Skeletal muscle satellite cell (primary cell): Measurements from ENCODE around the gene ABHD14A.
"Not testable (repeated sequence)": the region's sequence is repeated elsewhere in the genome, so short reads cannot be mapped to it uniquely, and the experiment has no call there.

ENCODE experiments used
- H3K27me3 ChIP-seq: 2 replicates; pipeline ENCODE4 v1.7.0; 2013; ENCODE audit warnings: low read length; ENCODE audit not compliant: control insufficient read depth, insufficient read depth
- H3K36me3 ChIP-seq: 2 replicates; pipeline ENCODE4 v1.7.0; 2013; ENCODE audit warnings: mild to moderate bottlenecking, control low read depth, low read length; ENCODE audit not compliant: insufficient read depth
- H3K4me1 ChIP-seq: 2 replicates; pipeline ENCODE4 v1.7.0; 2013; ENCODE audit warnings: low read length; ENCODE audit not compliant: control insufficient read depth, insufficient read depth
- H3K4me2 ChIP-seq: 2 replicates; pipeline ENCODE4 v1.7.0; 2013; ENCODE audit warnings: mild to moderate bottlenecking, low read length
- H3K4me3 ChIP-seq: 2 replicates; pipeline ENCODE4 v1.7.0; 2013; ENCODE audit warnings: low read length
- H3K9ac ChIP-seq: 2 replicates; pipeline ENCODE4 v1.7.0; 2013; ENCODE audit warnings: mild to moderate bottlenecking, low read depth, low read length, moderate library complexity
- H3K9me3 ChIP-seq: replicated peaks from 2 replicates; pipeline ENCODE4 v1.7.0; 2013; ENCODE audit warnings: mild to moderate bottlenecking, control low read depth, low read length

Gene ABHD14A

DNA sequence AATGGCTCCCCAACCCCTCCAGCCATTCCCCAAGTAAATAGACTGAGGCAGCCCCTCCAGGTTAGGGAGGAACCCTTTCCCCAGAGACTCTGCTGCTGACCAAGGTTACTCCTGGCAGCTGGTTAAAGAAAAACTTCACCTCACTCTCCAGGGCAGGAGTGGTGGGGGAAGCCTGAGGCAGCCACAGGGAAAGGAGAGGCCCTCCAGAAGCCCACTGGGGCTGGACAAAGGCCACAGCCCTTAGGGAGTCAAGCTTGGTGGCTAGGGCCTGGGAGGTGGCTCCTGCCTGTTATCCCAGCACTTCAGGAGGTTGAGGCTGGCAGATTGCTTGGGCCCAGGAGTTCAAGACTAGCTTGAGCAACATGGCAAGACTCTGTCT, 9.4 kb downstream of the ABHD14A start:
- H3K4me3 ChIP-seq = peak overlapping the region; percentile 73
- H3K27me3 ChIP-seq = no peaks in the 10 kb centered on the region
- peak overlapping the region; percentile 90 for H3K9ac ChIP-seq
- H3K4me2 ChIP-seq = peak overlapping the region; percentile 92
- H3K36me3 ChIP-seq = no peaks in the 10 kb centered on the region
- peaks cover 21% of the 10 kb centered on the region for H3K4me1 ChIP-seq
- H3K9me3 ChIP-seq = no peaks in the 10 kb centered on the region

DNA sequence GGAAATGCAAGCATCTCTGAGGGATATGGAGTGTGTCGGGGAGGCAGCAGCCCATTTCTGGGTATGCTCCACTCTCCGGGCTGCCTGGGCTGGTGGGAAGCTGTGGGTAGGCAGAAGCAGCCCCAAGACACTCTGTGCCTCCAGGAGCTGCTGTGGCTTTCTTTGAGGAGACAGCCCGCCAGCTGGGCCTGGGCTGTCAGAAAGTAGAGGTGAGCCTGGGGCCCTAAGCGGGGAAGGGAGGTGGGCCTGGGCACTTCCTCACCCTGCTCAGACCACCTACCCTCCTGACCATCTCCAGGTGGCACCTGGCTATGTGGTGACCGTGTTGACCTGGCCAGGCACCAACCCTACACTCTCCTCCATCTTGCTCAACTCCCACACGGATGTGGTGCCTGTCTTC, 10.2 kb downstream of the ABHD14A start:
- H3K9ac ChIP-seq = no peak overlapping the region
- H3K36me3 ChIP-seq = no peaks in the 10 kb centered on the region
- peaks cover 21% of the 10 kb centered on the region for H3K4me1 ChIP-seq
- no peaks in the 10 kb centered on the region for H3K9me3 ChIP-seq
- no peak overlapping the region for H3K4me2 ChIP-seq
- no peaks in the 10 kb centered on the region for H3K27me3 ChIP-seq
- no peak overlapping the region for H3K4me3 ChIP-seq

DNA sequence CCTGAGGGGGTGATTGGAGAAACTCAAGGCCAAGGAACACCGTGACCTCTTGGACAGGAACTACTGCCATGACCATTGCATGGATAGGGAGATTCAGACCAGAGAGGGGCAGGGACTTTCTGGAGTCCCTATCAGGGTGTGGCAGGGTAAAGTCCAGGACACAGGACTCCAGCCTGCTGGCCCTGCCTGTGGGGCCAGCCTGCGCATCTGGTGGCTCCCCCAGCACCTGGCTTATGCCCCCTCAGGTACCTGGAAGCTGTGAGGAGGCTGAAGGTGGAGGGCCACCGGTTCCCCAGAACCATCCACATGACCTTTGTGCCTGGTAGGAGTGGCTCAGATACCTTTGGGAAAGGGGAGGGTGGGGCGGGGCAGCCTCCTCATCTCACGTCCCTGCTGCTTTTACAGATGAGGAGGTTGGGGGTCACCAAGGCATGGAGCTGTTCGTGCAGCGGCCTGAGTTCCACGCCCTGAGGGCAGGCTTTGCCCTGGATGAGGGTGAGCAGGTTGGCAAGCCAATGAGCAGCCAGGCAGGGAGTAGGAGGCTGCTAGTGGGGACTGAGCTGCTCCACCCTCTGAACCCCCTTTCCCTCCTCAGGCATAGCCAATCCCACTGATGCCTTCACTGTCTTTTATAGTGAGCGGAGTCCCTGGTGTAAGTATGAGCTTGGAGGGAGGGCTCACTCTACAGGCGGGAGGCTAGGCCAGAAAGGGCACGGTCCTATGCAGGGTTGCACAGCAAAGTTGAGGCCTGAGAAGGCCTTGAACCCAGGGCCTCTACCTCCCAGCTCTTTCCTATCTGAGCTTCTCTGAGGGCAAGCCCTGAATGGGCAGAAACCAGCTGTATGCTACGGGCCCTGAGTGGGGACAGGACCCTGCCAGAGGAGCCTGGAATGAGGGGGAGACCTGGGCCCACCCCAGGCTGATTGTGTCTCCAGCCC, 11.4 kb downstream of the ABHD14A start:
- peaks cover 21% of the 10 kb centered on the region for H3K4me1 ChIP-seq
- no peaks in the 10 kb centered on the region for H3K9me3 ChIP-seq
- H3K4me2 ChIP-seq = no peak overlapping the region
- no peak overlapping the region for H3K9ac ChIP-seq
- no peak overlapping the region for H3K4me3 ChIP-seq
- H3K27me3 ChIP-seq = no peaks in the 10 kb centered on the region
- peaks cover 1% of the 10 kb centered on the region for H3K36me3 ChIP-seq

DNA sequence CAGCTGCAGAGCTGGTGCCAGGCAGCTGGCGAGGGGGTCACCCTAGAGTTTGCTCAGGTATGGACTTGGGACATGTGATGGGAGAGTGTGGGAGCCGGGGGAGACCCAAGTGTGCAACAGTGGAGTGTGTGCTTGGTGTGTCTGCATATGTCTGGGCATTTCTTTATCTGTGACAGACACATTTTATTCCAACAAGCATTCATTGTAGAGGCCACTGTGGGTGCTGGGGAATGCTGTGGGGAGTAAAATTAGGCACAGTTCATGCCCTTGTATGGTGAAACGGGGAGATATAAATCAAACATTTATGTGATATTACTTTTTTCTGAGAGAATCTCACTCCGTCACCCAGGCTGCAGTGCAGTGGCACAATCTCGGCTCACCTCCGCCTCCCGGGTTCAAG, 12.7 kb downstream of the ABHD14A start:
- Histone ChIP-seq H3K9ac (no peak overlapping the region), H3K27me3 (no peaks in the 10 kb centered on the region), H3K4me3 (no peak overlapping the region), H3K36me3 (peaks cover 14% of the 10 kb centered on the region), H3K4me2 (no peak overlapping the region), H3K9me3 (no peaks in the 10 kb centered on the region), H3K4me1 (peaks cover 17% of the 10 kb centered on the region)

DNA sequence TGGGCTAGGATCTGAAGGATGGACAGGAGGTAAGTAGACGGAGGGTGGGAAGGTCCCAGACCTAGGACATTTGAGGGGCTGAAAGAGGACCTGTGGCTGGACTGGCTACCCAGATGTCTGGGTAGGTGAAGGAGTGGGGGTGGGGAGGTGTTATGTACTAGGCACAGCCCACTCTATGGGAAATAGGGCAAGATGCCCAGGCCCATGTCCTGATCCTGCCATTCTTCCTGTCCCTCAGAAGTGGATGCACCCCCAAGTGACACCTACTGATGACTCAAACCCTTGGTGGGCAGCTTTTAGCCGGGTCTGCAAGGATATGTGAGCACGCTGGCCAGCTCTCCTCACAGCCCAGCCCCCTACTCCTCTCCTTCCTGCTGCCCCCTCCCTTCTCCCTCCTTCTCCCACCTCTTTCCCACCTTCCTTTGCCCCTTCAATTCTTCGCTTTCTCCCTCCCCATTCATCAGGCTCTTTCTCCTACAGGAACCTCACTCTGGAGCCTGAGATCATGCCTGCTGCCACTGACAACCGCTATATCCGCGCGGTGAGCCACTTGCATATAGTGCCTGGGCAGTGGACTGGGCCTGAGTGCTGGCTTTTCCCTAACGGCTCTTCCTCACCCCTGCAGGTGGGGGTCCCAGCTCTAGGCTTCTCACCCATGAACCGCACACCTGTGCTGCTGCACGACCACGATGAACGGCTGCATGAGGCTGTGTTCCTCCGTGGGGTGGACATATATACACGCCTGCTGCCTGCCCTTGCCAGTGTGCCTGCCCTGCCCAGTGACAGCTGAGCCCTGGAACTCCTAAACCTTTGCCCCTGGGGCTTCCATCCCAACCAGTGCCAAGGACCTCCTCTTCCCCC, 13.7 kb downstream of the ABHD14A start:
- H3K27me3 ChIP-seq = no peaks in the 10 kb centered on the region
- peaks cover 19% of the 10 kb centered on the region for H3K4me1 ChIP-seq
- no peaks in the 10 kb centered on the region for H3K9me3 ChIP-seq
- H3K4me2 ChIP-seq = no peak overlapping the region
- no peak overlapping the region for H3K9ac ChIP-seq
- no peak overlapping the region for H3K4me3 ChIP-seq
- peaks cover 22% of the 10 kb centered on the region for H3K36me3 ChIP-seq

DNA sequence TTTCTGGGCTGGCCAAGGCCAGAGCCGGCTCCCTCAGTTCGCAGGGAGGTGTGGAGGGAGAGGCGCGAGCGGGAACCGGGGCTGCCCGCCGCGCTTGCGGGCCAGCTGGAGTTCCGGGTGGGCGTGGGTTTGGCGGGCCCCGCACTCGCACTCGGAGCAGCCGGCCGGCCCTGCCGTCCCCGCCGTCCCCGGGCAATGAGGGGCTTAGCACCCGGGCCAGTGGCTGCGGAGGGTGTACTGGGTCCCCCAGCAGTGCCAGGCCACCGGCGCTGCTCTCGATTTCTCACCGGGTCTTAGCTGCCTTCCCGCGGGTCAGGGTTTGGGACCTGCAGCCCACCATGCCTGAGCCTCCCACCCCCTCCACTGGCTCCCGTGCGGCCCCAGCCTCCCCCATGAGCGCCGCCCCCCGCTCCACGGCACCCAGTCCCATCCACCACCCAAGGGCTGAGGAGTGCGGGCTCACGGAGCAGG, 15.7 kb downstream of the ABHD14A start:
- not testable (repeated sequence) for H3K4me3 ChIP-seq, H3K4me2 ChIP-seq, H3K27me3 ChIP-seq, H3K9ac ChIP-seq, H3K9me3 ChIP-seq
- Histone ChIP-seq H3K36me3 (peaks cover 40% of the 10 kb centered on the region), H3K4me1 (peaks cover 22% of the 10 kb centered on the region)

DNA sequence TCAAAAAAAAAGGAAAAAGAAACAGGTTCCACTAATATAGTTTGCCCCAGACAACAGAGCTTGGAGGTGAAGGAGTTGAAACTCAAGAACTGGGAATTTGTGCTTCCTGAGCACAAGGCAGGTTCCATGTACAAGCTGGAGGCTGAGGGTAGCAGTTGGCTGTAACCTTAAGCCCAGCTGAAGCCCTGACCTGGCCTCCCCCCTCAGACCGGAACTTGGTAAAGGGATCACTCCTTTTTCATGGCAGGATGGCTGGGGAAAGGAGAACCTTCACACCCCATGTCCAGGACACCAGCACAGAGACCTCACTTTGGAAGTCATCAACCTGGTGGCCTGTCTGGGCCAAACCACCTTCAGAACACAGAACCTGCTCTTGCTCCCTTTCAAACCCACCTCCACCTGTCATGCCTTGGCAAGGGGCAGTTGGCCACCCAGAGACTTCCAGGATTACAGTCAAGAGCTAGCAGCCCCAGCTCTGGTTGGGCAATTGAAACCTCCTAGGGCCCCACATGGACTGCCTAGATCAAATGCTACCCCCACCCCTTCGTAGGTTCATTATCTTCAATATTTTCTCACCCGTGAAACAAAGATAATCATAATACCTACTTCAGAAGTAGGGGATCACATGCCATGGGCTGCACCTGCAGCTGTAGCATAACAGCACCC, 17.3 kb downstream of the ABHD14A start:
- H3K4me1 ChIP-seq = peaks cover 22% of the 10 kb centered on the region
- no peaks in the 10 kb centered on the region for H3K27me3 ChIP-seq
- peak overlapping the region; percentile 10 for H3K4me2 ChIP-seq
- H3K36me3 ChIP-seq = peaks cover 40% of the 10 kb centered on the region
- H3K9ac ChIP-seq = peak overlapping the region; percentile 18
- no peaks in the 10 kb centered on the region for H3K9me3 ChIP-seq
- no peak overlapping the region for H3K4me3 ChIP-seq

DNA sequence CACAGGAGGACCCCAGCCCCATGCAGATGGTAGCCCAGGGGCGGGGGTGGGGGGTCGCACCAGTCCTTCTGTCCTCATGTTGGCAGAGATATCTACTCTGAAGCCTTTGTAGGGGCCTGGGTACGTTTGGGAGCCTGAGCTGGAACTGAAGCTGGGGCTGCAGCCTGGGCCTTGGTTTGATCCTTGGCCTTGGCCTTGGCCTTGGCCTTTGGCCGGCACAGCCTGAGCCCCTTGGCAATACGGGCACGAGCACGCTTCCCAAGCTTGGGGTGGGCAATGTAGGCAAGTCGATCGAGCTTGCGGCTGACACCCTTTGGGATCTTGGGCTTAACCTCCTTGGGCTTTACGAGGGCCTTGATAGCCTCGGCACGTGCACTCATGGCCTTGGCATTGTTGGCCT, 18.8 kb downstream of the ABHD14A start:
- H3K9ac ChIP-seq = peak overlapping the region; percentile 57
- peak overlapping the region; percentile 97 for H3K4me2 ChIP-seq

DNA sequence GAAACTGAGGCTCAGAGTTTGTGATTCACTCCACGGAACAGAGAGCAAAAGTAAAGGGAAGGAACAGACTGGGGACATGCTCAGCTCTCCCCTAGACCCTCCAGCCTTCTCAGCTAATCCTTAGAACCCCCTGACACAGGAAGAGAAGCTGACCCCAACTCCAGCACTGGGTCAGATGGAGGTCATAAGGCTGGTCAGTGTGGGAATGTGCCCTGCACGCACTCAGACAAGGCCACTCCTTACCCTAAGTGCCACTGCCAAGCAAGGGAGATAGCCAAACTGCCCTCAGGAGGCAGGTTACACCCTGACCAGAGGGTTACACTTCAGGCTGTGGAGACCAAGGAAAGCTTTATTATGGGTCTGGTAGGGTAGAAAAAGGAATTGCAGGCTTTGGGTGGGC, 19.7 kb downstream of the ABHD14A start:
- Histone ChIP-seq H3K36me3 (peaks cover 40% of the 10 kb centered on the region), H3K9ac (peak overlapping the region; percentile 99), H3K9me3 (no peaks in the 10 kb centered on the region), H3K27me3 (peaks cover 3% of the 10 kb centered on the region), H3K4me1 (peaks cover 22% of the 10 kb centered on the region), H3K4me2 (peak overlapping the region; percentile 97), H3K4me3 (peak overlapping the region; percentile 81)

More for the DNA sequence above, 18.8 kb downstream of the ABHD14A start:
- H3K9me3 ChIP-seq, H3K27me3 ChIP-seq: not testable (repeated sequence)
- Histone ChIP-seq H3K36me3 (peaks cover 40% of the 10 kb centered on the region), H3K4me3 (peak overlapping the region; percentile 11), H3K4me1 (peaks cover 22% of the 10 kb centered on the region)

DNA sequence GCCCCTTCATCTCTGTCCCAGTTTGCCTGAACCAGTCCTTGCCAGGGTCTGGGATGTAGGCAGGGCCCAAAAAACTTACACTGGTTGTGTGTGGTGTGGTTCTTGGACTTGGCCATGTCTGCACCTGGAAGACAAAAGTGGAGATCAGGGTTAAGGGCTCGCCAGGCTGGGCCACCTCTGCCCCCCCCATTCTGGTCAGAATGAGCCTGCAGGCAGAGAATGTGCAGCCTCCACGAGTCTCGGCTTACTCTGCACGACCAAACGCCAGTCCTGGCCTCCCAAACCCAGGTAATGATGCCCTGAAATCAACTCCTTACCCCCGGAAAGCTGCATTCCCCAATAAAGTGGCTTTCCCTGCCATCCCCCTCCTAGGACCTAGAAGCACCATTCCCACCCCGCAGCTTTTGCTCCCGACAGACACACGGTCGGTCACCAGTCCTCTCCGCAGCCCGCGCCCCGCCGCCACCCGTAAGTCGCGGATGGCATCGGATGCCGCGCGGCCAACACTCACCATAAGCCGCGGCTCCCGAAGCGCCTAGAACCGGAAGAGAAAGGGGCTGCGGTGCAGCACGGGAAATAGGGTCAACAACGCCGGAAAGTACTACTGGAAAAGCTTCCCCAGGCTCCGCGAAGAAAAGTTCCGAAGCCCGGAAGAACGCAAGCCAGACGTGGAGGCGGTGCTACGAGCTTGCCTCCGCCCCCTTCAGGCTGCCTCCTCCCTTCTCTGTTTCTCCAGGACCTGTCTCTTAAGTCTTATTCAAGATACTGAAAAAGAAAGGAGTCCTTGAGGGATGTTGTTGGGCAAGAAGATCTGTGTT, 20.7 kb downstream of the ABHD14A start, which contains the start of gene RPL29:
RPL29 (minus strand) TSS at position 550 of the 818 bp plus-strand sequence; CDS start at position 116, 434 bp downstream.
- Histone ChIP-seq H3K9me3 (no peaks in the 10 kb centered on the region), H3K9ac (peak within 1 kb of the TSS; percentile 99), H3K4me1 (peaks cover 22% of the 10 kb centered on the region), H3K4me2 (peak within 1 kb of the TSS; percentile 97), H3K36me3 (peaks cover 40% of the 10 kb centered on the region), H3K27me3 (peaks cover 3% of the 10 kb centered on the region), H3K4me3 (peak within 1 kb of the TSS; percentile 81)
